NCI-H1694 (cell line): Measurements from ENCODE around the gene DHRS1.
"Not testable (repeated sequence)": the region's sequence is repeated elsewhere in the genome, so short reads cannot be mapped to it uniquely, and the experiment has no call there.

Experiments
- DNase-seq: peaks from one replicate; lab custom pipeline; 2025; lab: John Stamatoyannopoulos, UW

DHRS1 gene

DNA sequence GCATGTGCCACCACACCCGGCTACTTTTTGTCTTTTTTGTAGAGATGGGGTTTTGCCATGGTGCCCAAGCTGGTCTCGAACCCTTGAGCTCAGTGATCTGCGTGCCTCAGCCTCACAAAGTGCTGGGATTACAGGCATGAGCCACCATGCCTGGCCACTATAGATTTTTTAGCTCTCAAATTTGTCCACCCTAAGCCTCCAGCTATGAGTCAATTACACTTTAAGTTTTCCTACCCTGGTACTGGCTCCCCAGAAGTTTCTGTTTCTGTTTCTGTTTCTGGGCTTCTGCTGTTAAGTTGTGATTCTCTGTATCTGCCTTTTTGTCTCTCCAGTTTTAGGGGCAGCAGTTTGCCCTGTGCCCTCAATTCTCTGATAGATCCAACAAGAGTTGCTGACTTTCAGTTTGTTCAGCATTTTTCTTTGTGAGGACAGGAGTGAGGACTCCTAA, 52.8 kb downstream of the DHRS1 start:
- DNase-seq = no peak

- DNase-seq = not testable (repeated sequence)
These were observed 54.2 kb downstream of the DHRS1 start for GRCh38 chr14:24245350-24245749.

- no peak for DNase-seq
These were observed 56.2 kb downstream of the DHRS1 start for GRCh38 chr14:24243336-24243836.

DNA sequence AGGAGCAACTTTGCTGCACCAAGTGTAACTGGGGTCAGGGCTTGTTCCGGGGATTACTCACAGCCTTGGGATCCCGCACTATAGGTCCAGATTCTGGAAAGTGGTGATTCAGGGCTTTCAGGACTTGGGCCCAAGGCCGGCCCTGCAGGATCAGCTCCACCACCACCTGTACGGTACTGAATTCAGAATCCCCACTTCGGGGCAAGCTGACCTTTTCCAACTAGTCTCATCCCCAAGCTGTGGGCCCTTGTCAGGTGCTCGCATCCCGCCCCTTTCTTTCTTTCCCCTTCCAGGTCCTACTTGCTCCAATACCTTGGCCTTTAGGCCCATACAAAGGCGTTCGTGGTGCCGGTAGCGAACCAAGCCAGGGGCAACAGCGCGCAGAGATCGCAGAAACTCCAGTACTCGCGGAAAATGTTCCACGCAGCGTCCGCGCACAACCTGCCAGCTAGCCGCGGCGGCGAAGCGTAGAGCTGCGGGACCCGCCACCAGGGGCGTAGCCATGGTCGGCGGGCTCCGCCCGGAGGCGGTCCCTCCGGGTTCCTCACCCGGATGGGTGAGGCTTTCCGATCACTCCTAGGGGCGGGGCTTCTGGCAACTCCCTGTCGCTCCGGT, 57.6 kb downstream of the DHRS1 start:
- DNase-seq = peak; percentile 91
